GM19193 (cell line): ENCODE data around the gene NRF1.

Experiments
- POLR2A ChIP-seq: IDR thresholded peaks from 4 replicates; pipeline ENCODE4 v1.6.1; 2011; ENCODE audit not compliant: insufficient read depth, insufficient read length; ENCODE audit errors: extremely low read depth

The NRF1 gene

DNA sequence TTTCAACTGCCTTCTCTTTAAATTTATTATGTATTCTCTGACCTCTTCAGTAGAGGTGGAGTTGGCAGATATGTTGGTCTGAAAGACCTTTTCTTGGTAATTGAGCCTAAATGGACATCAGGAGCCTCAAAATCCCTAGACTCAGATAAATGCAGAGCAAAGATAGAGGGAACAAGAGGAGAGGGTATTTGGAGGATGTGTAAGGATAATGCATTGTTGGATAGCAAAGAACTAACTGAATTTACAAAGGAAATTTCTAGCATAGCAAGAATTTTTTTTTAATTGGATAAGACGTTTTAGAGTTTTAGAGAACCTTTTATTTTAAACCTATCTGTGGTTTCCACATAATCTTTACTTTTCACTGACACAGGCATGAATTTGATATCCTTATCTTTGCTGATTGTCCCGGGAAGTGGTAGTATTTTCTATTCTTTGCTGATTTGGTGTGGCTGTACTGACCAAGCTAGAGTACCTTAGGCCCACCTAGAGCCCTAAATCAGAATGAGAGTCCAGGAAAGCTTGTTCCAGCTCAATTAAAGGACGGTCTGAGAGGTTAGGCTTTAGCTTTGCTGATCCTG, 91.3 kb downstream of the NRF1 start:
- TF ChIP-seq POLR2A = no peak

DNA sequence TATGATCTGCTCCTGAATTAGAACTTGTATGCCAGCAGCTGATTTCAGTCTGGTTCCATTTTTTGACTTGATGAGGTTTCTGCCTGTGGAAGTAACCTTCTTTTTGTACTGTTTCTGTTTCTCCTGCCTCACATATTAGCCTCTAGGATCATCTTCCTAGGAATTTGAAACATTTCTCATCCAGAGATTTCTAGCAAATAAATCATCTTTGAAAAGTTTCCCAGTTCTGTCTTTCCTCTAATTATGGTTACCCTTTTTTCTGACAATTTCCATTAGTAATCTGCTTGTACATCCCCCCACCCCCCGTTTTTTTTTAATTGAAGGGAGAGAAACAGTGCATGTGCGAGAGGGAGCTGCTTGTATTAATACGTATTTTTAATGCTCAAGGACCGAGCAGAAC, 92.2 kb downstream of the NRF1 start:
- no peak for TF ChIP-seq POLR2A

DNA sequence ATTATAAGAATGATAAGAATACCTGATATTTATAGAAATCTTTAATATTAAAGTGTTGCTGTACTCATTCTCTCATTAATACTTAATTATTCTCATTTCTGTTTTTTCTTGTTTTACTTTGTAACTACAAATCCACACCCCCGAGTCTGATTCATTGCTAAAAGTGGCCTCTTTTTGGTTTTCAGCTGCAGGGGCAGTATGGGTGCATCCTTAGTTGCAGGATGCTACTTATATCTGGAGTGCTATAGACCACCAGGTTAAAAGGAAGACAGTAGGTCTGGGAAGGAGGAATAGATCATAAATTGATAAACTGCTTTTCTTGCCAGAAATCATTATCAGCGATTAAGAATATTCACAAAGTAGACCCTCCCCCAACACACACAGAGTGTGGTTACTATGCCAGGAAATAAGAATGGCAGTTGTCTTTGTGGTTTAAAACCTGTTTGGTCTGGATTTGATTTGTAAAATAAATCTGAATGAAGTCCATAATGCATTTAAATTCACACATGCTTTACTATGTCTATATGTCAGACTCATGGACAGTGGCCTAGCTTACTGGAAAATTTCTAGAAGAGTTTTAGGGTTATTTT, 96.5 kb downstream of the NRF1 start:
- TF ChIP-seq POLR2A = no peak

DNA sequence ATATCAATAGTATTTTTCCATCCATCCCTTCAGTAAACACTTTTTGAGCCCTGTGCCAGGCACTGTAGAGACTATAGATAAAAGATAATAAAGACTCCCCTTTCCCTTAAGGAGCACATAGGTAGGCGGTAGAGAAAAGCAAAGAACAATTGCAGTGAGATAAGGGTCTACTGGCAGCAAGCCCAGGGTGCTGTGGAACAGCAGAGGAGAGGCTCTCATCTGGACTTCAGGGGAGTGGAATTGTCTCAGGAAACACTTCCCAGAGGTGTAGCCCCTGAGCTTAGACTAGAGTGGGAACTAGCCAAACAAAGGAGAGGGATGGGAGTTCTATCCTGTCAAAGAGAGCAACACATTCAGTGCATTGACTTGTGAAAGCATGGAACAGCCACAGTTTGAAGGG, 102.0 kb downstream of the NRF1 start:
- no peak for TF ChIP-seq POLR2A

DNA sequence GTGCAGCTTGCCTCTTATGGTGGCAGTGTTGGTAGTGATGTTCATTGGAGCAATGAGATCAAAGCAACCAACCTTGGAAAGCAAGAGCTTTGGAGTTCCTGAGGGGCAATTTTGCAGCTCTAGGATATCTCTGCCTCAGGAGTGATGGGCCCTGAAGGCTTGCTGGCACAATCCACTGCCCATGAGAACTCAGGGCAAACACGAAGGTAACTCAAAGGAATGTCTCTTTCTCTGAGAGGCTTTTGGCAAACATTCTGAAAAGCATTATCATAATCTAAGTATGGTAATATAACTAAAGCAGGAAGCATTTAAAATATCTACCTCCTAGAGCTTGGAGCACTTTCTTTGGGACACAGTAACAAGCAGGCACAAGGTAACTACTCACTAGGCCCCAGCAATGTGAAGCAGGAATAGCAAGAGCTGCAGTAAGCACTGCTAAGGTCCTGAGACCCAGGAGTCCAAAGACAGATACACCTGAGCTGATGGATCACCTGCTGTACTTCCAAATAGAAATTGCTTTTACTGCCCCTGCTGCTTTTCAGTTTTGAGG, 103.1 kb downstream of the NRF1 start:
- no peak for TF ChIP-seq POLR2A

DNA sequence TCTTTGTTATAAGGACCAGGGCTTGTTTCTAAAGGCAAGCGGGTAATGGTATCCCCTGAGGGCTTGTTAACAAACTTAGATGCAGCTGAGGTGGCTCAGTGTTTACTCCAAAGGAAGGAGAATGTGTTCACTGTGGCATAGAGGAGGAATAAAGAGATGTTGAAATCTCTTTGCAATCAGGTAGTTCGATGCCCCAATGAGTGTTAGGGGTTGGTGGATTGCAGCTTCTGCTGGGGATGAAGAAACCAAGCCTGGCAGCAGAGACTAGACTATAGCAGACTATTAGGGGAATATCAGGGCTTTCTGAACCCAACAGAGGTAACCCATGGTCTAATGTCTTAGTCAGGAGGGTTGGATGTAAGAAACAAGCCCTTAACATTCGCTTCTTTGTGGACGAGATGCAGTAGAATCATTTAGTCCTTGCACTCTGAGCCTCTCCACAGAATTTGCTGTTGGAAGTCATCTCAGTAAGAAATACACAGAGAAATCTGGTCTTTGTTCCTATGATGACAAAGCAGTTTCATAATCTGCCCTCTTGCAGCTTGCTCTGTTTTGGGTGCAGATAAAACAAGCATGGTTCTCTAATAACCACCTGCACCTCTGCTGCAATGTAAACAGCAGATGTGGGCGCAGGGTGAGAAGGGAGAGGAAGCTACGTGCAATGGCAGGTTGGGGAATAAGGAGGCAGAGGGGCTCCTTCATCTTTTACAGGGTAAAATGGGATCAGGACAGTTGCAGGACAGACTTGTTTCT, 108.6 kb downstream of the NRF1 start:
- no peak for TF ChIP-seq POLR2A

DNA sequence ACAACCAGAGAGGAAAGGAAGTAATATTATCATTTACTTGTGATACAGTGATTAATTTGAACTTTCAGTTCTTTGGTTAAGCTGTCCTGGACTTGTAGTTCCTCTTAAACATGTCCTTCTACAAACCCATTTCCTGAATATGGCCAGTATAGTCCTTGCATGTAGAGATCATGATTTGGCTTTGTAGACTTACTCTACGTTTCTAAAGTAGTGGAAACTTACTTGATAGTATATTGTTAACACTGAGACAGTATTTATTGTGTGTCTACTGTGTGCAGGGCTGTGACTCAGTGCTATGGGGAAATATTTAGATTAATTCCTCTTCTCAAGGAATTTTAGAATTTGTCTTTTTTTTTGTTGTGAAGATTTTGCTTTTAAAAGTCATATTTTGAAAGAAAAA, 109.5 kb downstream of the NRF1 start:
- TF ChIP-seq POLR2A = no peak

DNA sequence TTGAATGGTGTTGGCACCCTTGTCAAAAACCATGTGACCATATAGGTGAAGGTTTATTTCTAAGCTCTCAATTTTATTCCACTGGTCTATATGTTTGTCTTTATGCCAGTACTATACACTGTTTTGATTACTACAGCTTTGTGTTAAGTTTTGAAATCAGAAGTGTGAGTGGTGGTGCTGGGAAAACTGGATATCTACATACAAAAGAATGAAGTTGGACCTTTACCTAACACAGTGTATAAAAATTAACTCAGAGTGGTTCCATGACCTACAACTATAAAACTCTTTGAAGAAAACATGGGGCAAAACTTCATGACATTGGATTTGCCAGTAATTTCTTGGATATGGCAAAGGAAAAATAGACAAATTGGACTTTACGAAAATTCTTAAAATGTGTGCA, 112.2 kb downstream of the NRF1 start:
- TF ChIP-seq POLR2A = no peak

DNA sequence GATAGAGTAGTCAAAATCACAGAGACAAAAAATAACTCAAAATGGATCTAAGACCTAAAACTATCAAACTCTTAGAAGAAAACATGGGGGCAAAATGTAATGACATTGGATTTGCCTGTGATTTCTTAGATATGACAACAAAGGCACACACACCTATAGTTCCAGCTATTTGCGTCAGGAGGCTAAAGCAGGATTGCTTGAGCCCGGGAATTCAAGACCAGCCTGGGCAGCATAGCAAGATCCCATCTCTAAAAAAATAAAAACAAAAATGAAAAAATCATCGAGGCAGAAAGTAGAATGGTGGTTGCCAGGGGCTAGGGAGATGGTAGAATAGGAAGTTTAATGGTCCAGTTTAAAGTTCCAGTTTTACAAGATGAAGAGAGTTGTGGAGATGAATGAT, 113.3 kb downstream of the NRF1 start:
- no peak for TF ChIP-seq POLR2A

DNA sequence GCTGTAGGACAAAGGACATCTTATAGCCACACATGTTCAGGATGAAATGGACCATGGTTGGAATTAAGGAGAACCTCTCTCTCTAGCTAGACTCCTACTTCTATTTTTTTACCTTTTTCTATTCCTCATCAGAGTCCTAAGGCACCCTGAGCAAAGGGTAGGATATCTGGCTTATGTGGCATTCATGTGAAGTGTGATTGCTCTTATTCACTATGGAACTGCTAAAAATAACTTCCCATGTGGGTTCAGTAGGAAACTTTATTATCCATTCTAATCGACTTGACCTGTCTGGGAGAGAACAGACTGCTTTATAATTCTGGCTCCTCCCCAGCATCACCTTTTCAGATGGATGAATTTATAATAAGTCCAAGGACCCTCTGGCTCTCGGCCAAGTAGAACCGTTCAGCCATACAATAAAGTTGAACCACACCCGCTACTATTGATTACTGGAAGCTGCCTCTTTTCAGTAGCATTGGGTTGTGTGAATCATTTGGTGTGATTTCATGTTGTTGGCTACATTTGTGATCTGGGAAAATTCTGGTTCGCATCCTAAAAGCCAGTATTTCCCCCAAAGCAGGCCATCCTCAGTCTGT, 117.5 kb downstream of the NRF1 start:
- no peak for TF ChIP-seq POLR2A

DNA sequence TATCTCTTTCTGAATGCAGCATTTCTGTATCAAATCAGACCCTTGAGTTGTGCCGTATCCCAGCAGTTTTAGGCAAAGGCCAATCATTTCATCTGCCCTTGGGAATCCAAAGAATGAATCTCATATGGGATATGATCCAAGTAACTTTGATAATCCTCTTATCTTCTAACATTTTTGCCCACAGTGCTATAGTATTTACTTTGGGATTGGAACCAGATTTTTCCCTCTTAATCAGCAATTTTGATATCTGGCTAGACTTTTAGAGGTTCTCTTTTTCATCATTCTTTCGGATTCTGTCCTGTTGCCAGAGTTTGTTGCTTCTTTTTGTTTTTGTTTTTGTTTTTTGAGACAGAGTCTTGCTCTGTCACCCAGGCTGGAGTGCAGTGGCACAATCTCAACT, 118.0 kb downstream of the NRF1 start:
- TF ChIP-seq POLR2A = no peak

DNA sequence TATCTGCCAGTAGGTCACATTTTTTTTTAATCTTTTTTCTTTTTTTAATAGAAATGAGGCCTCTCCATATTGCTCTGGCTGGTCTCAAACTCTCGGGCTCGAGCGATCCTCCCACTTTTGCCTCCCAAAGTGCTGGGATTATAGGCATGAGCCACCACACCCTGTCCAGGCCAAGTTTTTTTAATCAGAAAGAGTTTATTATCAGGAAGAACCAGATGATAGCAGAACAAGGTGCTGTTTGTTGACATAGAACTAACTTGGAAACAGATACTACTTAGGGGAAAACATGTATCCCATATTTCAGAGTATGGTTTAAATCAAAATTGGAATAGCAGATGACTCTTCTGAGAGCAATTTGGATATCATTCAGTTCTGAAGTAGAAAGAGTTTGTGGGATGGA, 118.6 kb downstream of the NRF1 start:
- no peak for TF ChIP-seq POLR2A

DNA sequence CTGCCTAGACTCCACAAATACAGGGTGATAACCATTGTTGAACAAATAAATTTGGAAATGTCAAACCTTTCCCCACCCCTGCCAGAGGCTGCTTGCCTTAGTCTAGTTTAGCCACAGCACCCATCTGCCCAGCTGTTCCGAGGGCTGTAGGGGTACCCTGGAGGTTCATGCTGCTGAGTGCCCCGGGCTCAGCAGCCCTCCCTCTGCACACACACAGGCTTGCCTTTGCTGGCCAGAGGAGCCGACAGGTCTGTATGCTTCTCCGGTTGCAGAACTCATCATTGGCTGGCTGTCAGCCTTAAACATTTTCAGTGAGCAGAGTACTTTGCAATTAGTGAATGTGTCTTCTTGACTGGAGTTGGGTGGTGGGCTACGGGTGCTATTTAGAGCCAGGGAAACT, 122.9 kb downstream of the NRF1 start:
- TF ChIP-seq POLR2A = no peak

DNA sequence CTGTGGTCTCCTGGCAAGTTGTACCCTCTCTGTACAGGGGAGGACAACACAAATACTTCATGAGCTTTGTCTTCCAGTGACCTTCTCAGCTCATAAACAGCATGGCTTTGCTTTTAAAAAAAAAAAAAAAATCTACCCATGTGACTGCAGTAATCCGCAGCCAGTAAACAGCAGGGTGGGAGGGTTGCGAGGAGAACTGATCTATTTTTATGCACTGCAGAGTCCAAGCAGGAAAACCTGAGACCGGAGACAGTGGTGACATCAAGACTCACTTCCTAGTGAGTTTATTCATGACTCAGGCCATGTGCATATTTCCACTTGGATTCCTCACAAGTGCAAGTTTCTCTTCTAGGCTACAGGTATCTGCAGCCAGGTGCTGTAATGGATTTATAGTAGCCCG, 127.9 kb downstream of the NRF1 start:
- no peak for TF ChIP-seq POLR2A

DNA sequence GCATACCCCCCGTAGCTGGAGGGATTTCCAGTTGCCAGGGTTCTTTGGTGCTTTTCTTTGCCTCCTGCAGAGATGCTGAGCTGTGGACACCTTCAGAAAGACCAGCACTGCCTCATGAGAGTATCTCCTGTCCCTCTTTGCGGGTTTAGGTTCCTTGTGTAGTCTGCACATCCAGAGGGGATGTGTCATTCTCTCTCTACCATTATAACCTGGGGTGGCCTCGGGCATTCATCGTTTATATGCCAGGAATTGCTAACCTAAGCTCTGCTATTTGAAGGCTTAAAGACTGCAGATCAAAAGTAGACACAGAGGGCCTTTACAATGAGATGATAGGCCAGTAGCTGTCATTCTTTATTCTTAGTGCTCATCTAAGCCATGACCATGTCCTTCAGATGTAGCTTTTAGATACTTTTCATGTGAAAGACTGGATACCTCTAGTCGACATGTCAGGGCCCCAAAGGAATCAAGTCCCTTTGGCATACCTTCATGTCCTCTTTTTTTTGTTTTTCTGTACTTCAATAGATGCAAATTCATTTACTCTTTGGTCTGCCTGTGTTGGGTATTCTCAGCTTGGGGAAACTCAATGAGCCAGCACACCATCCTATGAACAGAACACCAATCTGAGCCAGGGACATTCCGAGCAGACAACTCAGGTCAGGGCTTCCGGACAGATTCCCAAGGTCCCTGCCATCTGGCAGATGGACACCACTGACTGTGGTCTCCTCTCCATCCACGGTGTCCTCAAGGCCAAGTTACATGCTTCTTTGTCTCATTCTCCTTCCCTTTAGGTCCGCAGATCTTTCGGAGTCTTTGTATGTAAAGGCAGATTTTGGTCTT, 129.3 kb downstream of the NRF1 start:
- TF ChIP-seq POLR2A = no peak
